Measurements from ENCODE around the gene RGS9. TPM values are rescaled to one million over a fixed set of nuclear protein-coding genes. Genes with fewer than 3 reads are reported as not detected.
"Not testable (repeated sequence)": the region's sequence is repeated elsewhere in the genome, so short reads cannot be mapped to it uniquely, and the experiment has no call there.

Gene RGS9
- total and polyA plus RNA-seq, 2 experiments from 2014 or later, result 3.1 to 3.3 TPM

- Histone ChIP-seq H3K4me3 (no peak overlapping the region), H3K9me3 (ENCODE audit: low read depth) (no peaks in the 10 kb centered on the region), H3K4me1 (ENCODE audit: insufficient read depth) (no peaks in the 10 kb centered on the region), H3K27me3 (no peaks in the 10 kb centered on the region), H3K9me2 (replicated peaks; ENCODE audit: insufficient read depth) (no peaks in the 10 kb centered on the region), H4K20me1 (ENCODE audit: insufficient read depth, poor library complexity, severe bottlenecking) (no peaks in the 10 kb centered on the region), H3K4me2 (no peak overlapping the region), H3K27ac (no peak overlapping the region), H3K36me3 (replicated peaks; ENCODE audit: insufficient read depth, low read depth) (no peaks in the 10 kb centered on the region), H3K79me2 (no peaks in the 10 kb centered on the region), H2AFZ (no peak overlapping the region)
- 77% methylated on average over 4 of the region's 4 CpGs for WGBS (ENCODE audit: low lambda C conversion rate, missing lambda C conversion rate)
- no peak for DNase-seq (ENCODE audit: low spot score)
- TF ChIP-seq EZH2 (IDR thresholded peaks at IDR 0.05; ENCODE audit: borderline replicate concordance) (no peak), CTCF (IDR thresholded peaks at IDR 0.05; ENCODE audit: poor library complexity) (no peak), EZH2phosphoT487 (IDR thresholded peaks at IDR 0.05; ENCODE audit: low read depth, severe bottlenecking, unreplicated experiment) (no peak)
These were observed 40.7 kb downstream of the RGS9 start for GRCh38 chr17:65177901-65178300.

- H3K36me3 ChIP-seq (replicated peaks; ENCODE audit: insufficient read depth, low read depth); H3K9me3 ChIP-seq (ENCODE audit: low read depth); H3K4me1 ChIP-seq (ENCODE audit: insufficient read depth); H4K20me1 ChIP-seq (ENCODE audit: insufficient read depth, poor library complexity, severe bottlenecking); DNase-seq (ENCODE audit: low spot score); H3K4me3 ChIP-seq; H3K27me3 ChIP-seq; H3K79me2 ChIP-seq; H3K4me2 ChIP-seq; H2AFZ ChIP-seq; H3K27ac ChIP-seq; H3K9me2 ChIP-seq (replicated peaks; ENCODE audit: insufficient read depth): not testable (repeated sequence)
- 96% methylated on average over 11 of the region's 12 CpGs for WGBS (ENCODE audit: low lambda C conversion rate, missing lambda C conversion rate)
These were observed 43.1 kb downstream of the RGS9 start for GRCh38 chr17:65180276-65180675.

- H3K36me3 ChIP-seq (replicated peaks; ENCODE audit: insufficient read depth, low read depth); H3K79me2 ChIP-seq; H3K27me3 ChIP-seq; H4K20me1 ChIP-seq (ENCODE audit: insufficient read depth, poor library complexity, severe bottlenecking); H3K9me2 ChIP-seq (replicated peaks; ENCODE audit: insufficient read depth); DNase-seq (ENCODE audit: low spot score); H3K4me2 ChIP-seq; H2AFZ ChIP-seq; H3K27ac ChIP-seq; H3K4me1 ChIP-seq (ENCODE audit: insufficient read depth); H3K9me3 ChIP-seq (ENCODE audit: low read depth); H3K4me3 ChIP-seq: not testable (repeated sequence)
- 96% methylated on average over 4 of the region's 4 CpGs for WGBS (ENCODE audit: low lambda C conversion rate, missing lambda C conversion rate)
These were observed 43.6 kb downstream of the RGS9 start for GRCh38 chr17:65180752-65181236.

- H3K9me2 ChIP-seq (replicated peaks; ENCODE audit: insufficient read depth), result no peaks in the 10 kb centered on the region
- H3K27me3 ChIP-seq, result no peaks in the 10 kb centered on the region
- no peaks in the 10 kb centered on the region for H3K36me3 ChIP-seq (replicated peaks; ENCODE audit: insufficient read depth, low read depth)
- no peaks in the 10 kb centered on the region for H3K4me1 ChIP-seq (ENCODE audit: insufficient read depth)
- WGBS (ENCODE audit: low lambda C conversion rate, missing lambda C conversion rate), result 90% methylated on average over 9 of the region's 9 CpGs
- no peak overlapping the region for H2AFZ ChIP-seq
- no peak overlapping the region for H3K4me3 ChIP-seq
- no peak for DNase-seq (ENCODE audit: low spot score)
- H3K27ac ChIP-seq, result no peak overlapping the region
- no peaks in the 10 kb centered on the region for H4K20me1 ChIP-seq (ENCODE audit: insufficient read depth, poor library complexity, severe bottlenecking)
- no peaks in the 10 kb centered on the region for H3K9me3 ChIP-seq (ENCODE audit: low read depth)
- no peak overlapping the region for H3K4me2 ChIP-seq
- TF ChIP-seq EZH2phosphoT487 (IDR thresholded peaks at IDR 0.05; ENCODE audit: low read depth, severe bottlenecking, unreplicated experiment) (no peak), EZH2 (IDR thresholded peaks at IDR 0.05; ENCODE audit: borderline replicate concordance) (no peak), CTCF (IDR thresholded peaks at IDR 0.05; ENCODE audit: poor library complexity) (no peak)
- no peaks in the 10 kb centered on the region for H3K79me2 ChIP-seq
These were observed 44.3 kb downstream of the RGS9 start for GRCh38 chr17:65181237-65182061.
